ENCODE data around the gene TRAPPC10. TPM values are rescaled to one million over a fixed set of nuclear protein-coding genes. Genes with fewer than 3 reads are reported as not detected.

Gene TRAPPC10
- total RNA-seq, 1 experiment from 2014 or later: 32.9 TPM

GRCh38 chr21:44062380-44062779 is 50.3 kb downstream of the TRAPPC10 start:
- Histone ChIP-seq H3K4ac (ENCODE audit: low read depth, low read length) (no peak overlapping the region), H4K5ac (ENCODE audit: insufficient read length, low read depth, low read length) (no peak overlapping the region), H4K20me1 (ENCODE audit: control insufficient read depth, insufficient read depth, insufficient read length) (no peaks in the 10 kb centered on the region), H2BK120ac (ENCODE audit: low read depth, low read length, poor library complexity, severe bottlenecking) (no peak overlapping the region), H4K8ac (replicated peaks; ENCODE audit: insufficient read length, low read depth, low read length) (no peak overlapping the region), H3K27ac (ENCODE audit: insufficient read length, low read depth, low read length) (no peak overlapping the region), H3T11ph (ENCODE audit: low read length) (no peak overlapping the region), H2BK12ac (ENCODE audit: insufficient read length, low read depth, low read length) (no peak overlapping the region), H2AFZ (ENCODE audit: low read length) (no peak overlapping the region), H2BK20ac (ENCODE audit: low read depth, low read length, poor library complexity, severe bottlenecking) (no peak overlapping the region), H3K14ac (ENCODE audit: insufficient read depth, low read length) (no peak overlapping the region), H2BK5ac (ENCODE audit: insufficient read length, low read length) (no peak overlapping the region), H3K18ac (ENCODE audit: insufficient read length, low read depth, low read length) (no peak overlapping the region), H3K23ac (ENCODE audit: insufficient read length, low read depth, low read length) (no peak overlapping the region), H2AK5ac (ENCODE audit: insufficient read length, low read length) (no peak overlapping the region), H3K9me3 (ENCODE audit: control insufficient read depth, low read depth, low read length) (no peaks in the 10 kb centered on the region), H3K56ac (ENCODE audit: insufficient read length, low read depth, low read length) (no peak overlapping the region), H3K27me3 (ENCODE audit: insufficient read depth, low read length) (no peaks in the 10 kb centered on the region), H3K4me2 (ENCODE audit: insufficient read depth, insufficient read length, low read length) (no peak overlapping the region), H3K23me2 (ENCODE audit: insufficient read length, low read depth, low read length, poor library complexity, severe bottlenecking) (no peaks in the 10 kb centered on the region), H4K91ac (ENCODE audit: insufficient read length, low read depth, low read length) (no peak overlapping the region), H2BK15ac (ENCODE audit: low read depth, low read length) (no peak overlapping the region), H3K9ac (ENCODE audit: extremely low read depth, insufficient read length, low read length) (no peak overlapping the region), H3K4me1 (ENCODE audit: insufficient read depth, low read length) (no peaks in the 10 kb centered on the region), H3K79me2 (ENCODE audit: insufficient read depth, low read length) (no peaks in the 10 kb centered on the region), H3K79me1 (ENCODE audit: insufficient read depth, low read depth, low read length, poor library complexity, severe bottlenecking) (no peaks in the 10 kb centered on the region)
- Mint-ChIP-seq H3K4me3 (no peak overlapping the region), H3K4me1 (peaks cover 5 to 6% of the 10 kb centered on the region in 2 experiments), H3K9me3 (no peaks in the 10 kb centered on the region), H3K27me3 (ENCODE audit: low read depth) (no peaks in the 10 kb centered on the region; the same call in 1 of the 2 replicates), H3K27ac (no peak overlapping the region; a peak in 1 of 7 replicates), H3K36me3 (ENCODE audit: insufficient read depth in 1 of 3, low read depth in 3 of 3) (peaks cover 13 to 57% (median 40%) of the 10 kb centered on the region in 3 experiments; a peak in 6 of 7 replicates)
- DNase-seq: no peak
- no peak for TF ChIP-seq CTCF (conservative IDR thresholded peaks at IDR 0.05)
- WGBS (ENCODE audit: extremely low coverage, insufficient read length, low lambda C conversion rate): no CpG with 5 or more reads among the region's 7 CpGs

All from H9 (cell line).